ENCODE data around the gene DOHH.

The DOHH gene

GRCh38 chr19:3481241-3482090 is 19.0 kb downstream of the DOHH start:
- H3K27ac ChIP-seq = no peak overlapping the region
- no peak for DNase-seq (ENCODE audit: low read depth, low spot score)

- H3K27ac ChIP-seq = no peak within 1 kb of the TSS
- DNase-seq (ENCODE audit: low read depth, low spot score) = no peak
These were observed 19.9 kb downstream of the DOHH start, which contains the start of gene SMIM24 for GRCh38 chr19:3480383-3481091. Gene SMIM24 (minus strand): TSS chr19:3480525. CDS start chr19:3480463, 62 bp downstream.

- no peak for DNase-seq (ENCODE audit: low read depth, low spot score)
- H3K27ac ChIP-seq = no peak overlapping the region
These were observed 20.6 kb downstream of the DOHH start for GRCh38 chr19:3479834-3480215.

DNA sequence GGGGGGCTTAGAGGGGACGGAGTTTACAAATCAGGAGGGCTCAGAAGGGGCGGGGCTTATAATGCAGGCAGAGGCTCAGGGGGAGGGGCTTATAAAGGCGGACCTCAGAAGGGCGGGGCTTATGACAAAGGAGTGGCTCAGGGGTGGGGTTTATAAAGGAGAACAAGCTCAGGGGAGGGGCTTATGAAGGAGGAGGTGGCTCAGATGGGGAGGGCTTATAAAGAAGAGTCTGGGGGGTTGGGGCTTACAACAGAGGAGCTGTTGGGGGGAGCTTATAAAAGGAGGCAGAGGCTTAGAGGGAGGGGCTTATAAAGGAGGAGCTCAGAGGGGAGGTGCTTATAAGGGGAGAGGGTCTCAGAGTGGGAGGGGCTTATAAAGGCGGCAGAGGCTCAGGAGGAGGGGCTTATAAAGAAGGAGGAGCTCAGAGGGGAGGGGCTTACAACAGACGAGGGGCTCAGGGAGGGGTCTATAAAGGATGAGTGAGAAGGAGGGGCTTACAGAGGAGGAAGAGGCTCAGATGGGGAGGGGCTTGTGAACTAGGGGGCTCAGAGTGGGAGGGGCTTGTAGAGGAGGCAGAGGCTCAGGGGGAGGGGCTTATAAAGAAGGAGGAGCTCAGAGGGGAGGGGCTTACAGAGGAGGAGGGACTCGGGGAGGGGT is 21.2 kb downstream of the DOHH start:
- no peak overlapping the region for H3K27ac ChIP-seq
- DNase-seq (ENCODE audit: low read depth, low spot score) = no peak

GRCh38 chr19:3478409-3479176 is 21.9 kb downstream of the DOHH start:
- H3K27ac ChIP-seq = no peak overlapping the region
- DNase-seq (ENCODE audit: low read depth, low spot score) = no peak

DNA sequence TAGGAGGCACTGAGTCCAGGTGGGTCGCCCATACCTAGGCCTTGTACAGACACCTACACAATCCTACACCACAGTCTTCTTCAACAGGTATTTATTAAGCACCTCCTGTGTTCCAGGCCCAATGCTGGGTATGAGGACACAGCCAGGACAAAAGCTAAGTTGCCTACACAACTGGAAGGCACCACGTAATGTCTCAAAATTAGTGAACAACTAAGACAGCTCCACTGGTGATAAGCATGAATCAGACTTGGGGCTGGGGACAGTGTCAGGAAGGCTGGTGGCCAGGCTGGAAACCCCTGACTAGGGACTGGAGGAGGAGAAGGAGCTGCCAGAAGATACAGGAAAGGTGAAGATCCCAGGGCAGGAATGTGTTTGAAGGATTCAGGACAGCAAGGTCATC is 22.5 kb downstream of the DOHH start:
- no peak for DNase-seq (ENCODE audit: low read depth, low spot score)
- H3K27ac ChIP-seq = no peak overlapping the region

DNA sequence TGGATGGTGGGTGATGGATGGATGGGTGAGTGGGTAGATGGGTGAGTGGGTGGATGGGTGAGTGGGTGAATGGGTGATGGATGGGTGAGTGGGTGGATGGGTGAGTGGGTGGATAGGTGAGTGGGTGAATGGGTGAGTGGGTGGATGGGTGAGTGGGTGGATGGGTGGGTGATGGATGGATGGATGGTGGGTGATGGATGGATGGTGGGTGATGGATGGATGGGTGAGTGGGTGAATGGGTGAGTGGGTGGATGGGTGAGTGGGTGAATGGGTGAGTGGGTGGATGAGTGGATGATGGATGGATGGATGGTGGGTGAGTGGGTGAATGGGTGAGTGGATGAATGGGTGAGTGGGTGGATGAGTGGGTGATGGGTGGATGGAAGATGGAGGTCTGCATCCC is 23.0 kb downstream of the DOHH start:
- H3K27ac ChIP-seq = no peak overlapping the region
- no peak for DNase-seq (ENCODE audit: low read depth, low spot score)

DNA sequence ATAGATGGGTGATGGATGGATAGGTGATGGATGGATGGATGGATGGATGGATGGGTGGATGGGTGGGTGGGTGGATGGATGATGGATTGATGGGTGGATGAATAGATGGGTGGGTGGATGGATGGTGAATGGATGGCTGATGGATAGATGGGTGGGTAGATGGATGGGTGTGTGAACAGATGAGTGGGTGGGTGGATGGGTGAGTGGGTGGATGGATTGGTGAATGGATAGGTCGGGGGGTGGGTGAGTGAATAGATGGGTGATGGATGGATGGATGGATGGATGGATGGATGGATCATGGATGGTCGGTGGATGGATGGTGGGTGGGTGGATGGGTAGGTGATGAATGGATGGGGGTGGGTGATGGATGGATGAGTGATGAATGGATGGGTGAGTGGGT is 23.6 kb downstream of the DOHH start:
- no peak overlapping the region for H3K27ac ChIP-seq
- DNase-seq (ENCODE audit: low read depth, low spot score) = no peak

- DNase-seq (ENCODE audit: low read depth, low spot score) = no peak
- H3K27ac ChIP-seq = no peak overlapping the region
These were observed 25.0 kb downstream of the DOHH start for GRCh38 chr19:3475449-3475848.

DNA sequence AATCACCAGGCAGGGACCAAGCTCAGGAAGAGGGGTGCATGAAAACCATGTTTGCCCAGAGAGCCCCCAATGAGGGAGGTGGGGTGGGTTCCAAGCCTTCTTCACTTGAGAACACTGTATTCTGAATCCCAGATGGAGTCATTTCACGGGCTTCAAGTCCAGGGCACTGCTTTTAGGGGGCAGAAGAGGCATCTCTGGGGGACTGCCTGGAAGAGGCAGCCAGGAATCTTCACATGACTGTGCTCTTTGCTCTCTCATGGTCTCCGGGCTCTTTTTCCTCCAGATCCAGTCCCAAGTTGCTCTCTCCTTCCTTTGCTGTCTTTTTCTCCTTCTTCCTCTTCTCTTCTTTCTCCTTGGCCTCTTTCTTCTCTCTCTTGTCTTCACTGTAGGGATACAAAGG is 25.9 kb downstream of the DOHH start:
- DNase-seq (ENCODE audit: low read depth, low spot score) = no peak
- H3K27ac ChIP-seq = no peak overlapping the region

- H3K27ac ChIP-seq = no peak overlapping the region
- no peak for DNase-seq (ENCODE audit: low read depth, low spot score)
These were observed 26.5 kb downstream of the DOHH start for GRCh38 chr19:3474010-3474409.

GRCh38 chr19:3471954-3472655 is 28.4 kb downstream of the DOHH start:
- no peak for DNase-seq (ENCODE audit: low read depth, low spot score)
- no peak overlapping the region for H3K27ac ChIP-seq

- H3K27ac ChIP-seq = no peak overlapping the region
- DNase-seq (ENCODE audit: low read depth, low spot score) = no peak
These were observed 29.9 kb downstream of the DOHH start for GRCh38 chr19:3470500-3471128.

- no peak overlapping the region for H3K27ac ChIP-seq
- no peak for DNase-seq (ENCODE audit: low read depth, low spot score)
These were observed 30.6 kb downstream of the DOHH start for GRCh38 chr19:3469638-3470499.

DNA sequence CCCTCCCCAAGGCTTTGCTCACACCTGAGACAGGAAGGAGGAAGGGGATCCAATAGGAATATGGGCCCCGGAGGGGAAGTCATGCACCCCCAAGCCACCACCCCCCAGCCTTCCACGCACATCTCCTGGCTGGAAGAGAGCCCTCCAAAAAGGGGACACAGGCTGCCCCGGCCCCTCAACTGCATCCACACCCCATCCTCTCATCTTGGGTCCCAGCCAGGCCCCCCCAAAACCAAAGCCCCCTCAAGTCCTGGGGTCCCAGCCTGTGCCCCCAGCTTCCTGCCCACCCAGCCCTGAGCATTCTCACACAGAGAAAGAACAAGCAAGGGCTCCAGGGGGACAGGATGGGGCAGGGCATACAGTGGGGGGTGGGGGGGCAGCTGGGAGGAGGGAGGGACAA is 32.3 kb downstream of the DOHH start:
- DNase-seq (ENCODE audit: low read depth, low spot score) = no peak
- H3K27ac ChIP-seq = no peak overlapping the region

- DNase-seq (ENCODE audit: low read depth, low spot score) = no peak
- H3K27ac ChIP-seq = no peak overlapping the region
These were observed 32.9 kb downstream of the DOHH start for GRCh38 chr19:3467437-3468198.

DNA sequence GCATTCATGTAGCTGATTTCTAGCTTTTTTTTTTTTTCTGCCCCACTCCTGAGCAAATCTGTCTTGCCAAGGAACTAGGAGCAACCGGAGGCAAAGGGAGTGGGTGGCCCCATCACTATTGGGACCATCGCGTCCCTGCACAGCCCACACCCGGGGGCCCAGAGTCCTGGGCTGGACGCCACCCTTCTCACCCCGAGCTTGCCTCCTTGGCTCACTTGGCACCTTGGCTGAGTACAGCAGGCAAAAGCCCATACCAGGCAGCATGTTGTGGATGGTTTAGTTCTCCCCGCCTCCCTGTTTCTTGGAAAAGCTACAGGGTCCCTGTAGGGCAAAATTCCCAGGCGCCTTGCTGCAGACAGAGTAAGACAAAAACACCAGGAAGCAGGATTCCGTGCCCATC is 33.8 kb downstream of the DOHH start:
- no peak overlapping the region for H3K27ac ChIP-seq
- DNase-seq (ENCODE audit: low read depth, low spot score) = no peak

- no peak for DNase-seq (ENCODE audit: low read depth, low spot score)
- no peak overlapping the region for H3K27ac ChIP-seq
These were observed 34.9 kb downstream of the DOHH start for GRCh38 chr19:3465552-3465951.

All from epithelial cell of prostate (primary cell).